Neural progenitor cell (in vitro differentiated cells): Measurements from ENCODE around the gene C18orf32. TPM values are rescaled to one million over a fixed set of nuclear protein-coding genes. Genes with fewer than 3 reads are reported as not detected.
"Not testable (repeated sequence)": the region's sequence is repeated elsewhere in the genome, so short reads cannot be mapped to it uniquely, and the experiment has no call there.

Experiments used
- DNase-seq: peaks from one replicate; pipeline ENCODE4 v3.0.0-alpha.2; 2016; ENCODE audit warnings: low spot score
- H2AFZ ChIP-seq: fragments of 200-600 bp; sonication (generic); replicated peaks from 2 replicates; pipeline ENCODE4 v1.6.1; 2016; ENCODE audit warnings: antibody characterized with exemption
- H3F3A ChIP-seq: fragments of 200-600 bp; sonication (generic); 2 replicates; pipeline ENCODE4 v1.6.1; 2016; ENCODE audit warnings: antibody characterized with exemption, low read depth
- H3K27ac ChIP-seq: fragments of 200-600 bp; sonication (generic); 2 replicates; pipeline ENCODE4 v1.5.1; 2016; ENCODE audit warnings: mild to moderate bottlenecking
- H3K27me3 ChIP-seq: fragments of 200-600 bp; sonication (generic); 2 replicates; pipeline ENCODE4 v1.6.1; 2016; ENCODE audit warnings: mild to moderate bottlenecking, moderate library complexity
- H3K36me3 ChIP-seq: fragments of 200-600 bp; sonication (generic); 2 replicates; pipeline ENCODE4 v1.5.1; 2016
- H3K4me1 ChIP-seq: fragments of 200-600 bp; sonication (generic); 2 replicates; pipeline ENCODE4 v1.6.1; 2016; ENCODE audit warnings: mixed run types
- H3K4me2 ChIP-seq: fragments of 200-600 bp; sonication (generic); 2 replicates; pipeline ENCODE4 v1.6.1; 2016
- H3K4me3 ChIP-seq: fragments of 200-600 bp; sonication (generic); 2 replicates; pipeline ENCODE4 v1.5.1; 2016
- H3K79me2 ChIP-seq: fragments of 200-600 bp; sonication (generic); 2 replicates; pipeline ENCODE4 v1.6.1; 2016; ENCODE audit warnings: low read depth
- H3K9ac ChIP-seq: fragments of 200-600 bp; sonication (generic); 2 replicates; pipeline ENCODE4 v1.6.1; 2016
- H3K9me3 ChIP-seq: fragments of 200-600 bp; sonication (generic); 2 replicates; pipeline ENCODE4 v1.5.1; 2016; ENCODE audit warnings: low read depth
- H4K20me1 ChIP-seq: fragments of 200-600 bp; sonication (generic); 2 replicates; pipeline ENCODE4 v1.6.1; 2016; ENCODE audit warnings: low read depth
- H3K27ac Mint-ChIP-seq: 3 replicates; pipeline ENCODE4 v1.8.0; 2021; ENCODE audit warnings: mixed read lengths
- H3K27me3 Mint-ChIP-seq: 2 replicates; pipeline ENCODE4 v1.8.0; 2022; ENCODE audit warnings: low read depth, mild to moderate bottlenecking, inconsistent platforms, moderate library complexity, mixed read lengths; ENCODE audit not compliant: insufficient read depth
- H3K36me3 Mint-ChIP-seq: 3 replicates; pipeline ENCODE4 v1.8.0; 2021; ENCODE audit warnings: mixed read lengths
- H3K4me1 Mint-ChIP-seq: 3 replicates; pipeline ENCODE4 v1.8.0; 2021; ENCODE audit warnings: mixed read lengths
- H3K4me3 Mint-ChIP-seq: 3 replicates; pipeline ENCODE4 v1.8.0; 2021; ENCODE audit warnings: mild to moderate bottlenecking, moderate library complexity, mixed read lengths
- H3K9me3 Mint-ChIP-seq: 3 replicates; pipeline ENCODE4 v1.8.0; 2020; ENCODE audit warnings: mixed read lengths
- EZH2 ChIP-seq: fragments of 200-600 bp; sonication (generic); IDR thresholded peaks from 2 replicates; pipeline ENCODE4 v1.6.1; 2017; ENCODE audit warnings: antibody characterized with exemption, mild to moderate bottlenecking, moderate library complexity
- EZH2phosphoT487 ChIP-seq: fragments of 200-600 bp; sonication (generic); IDR thresholded peaks from 2 replicates; pipeline ENCODE4 v1.6.1; 2017; ENCODE audit warnings: antibody characterized with exemption
- total RNA-seq: library from RNA; depleted of rRNA; stranded (reverse); fragments of >200 nt; gene quantifications from 2 replicates; pipeline ENCODE4 v1.2.3, GENCODE V29; 2015; ENCODE audit warnings: low replicate concordance
- TF ChIP-seq, protein P1 (sequence below): fragments of 200-600 bp; sonication (generic); IDR thresholded peaks from 2 replicates; pipeline ENCODE4 v1.5.1; 2017; ENCODE audit warnings: antibody characterized with exemption, mild to moderate bottlenecking

The C18orf32 gene
- total RNA-seq, 1 donor from 2014 or later: 72.4 TPM

DNA sequence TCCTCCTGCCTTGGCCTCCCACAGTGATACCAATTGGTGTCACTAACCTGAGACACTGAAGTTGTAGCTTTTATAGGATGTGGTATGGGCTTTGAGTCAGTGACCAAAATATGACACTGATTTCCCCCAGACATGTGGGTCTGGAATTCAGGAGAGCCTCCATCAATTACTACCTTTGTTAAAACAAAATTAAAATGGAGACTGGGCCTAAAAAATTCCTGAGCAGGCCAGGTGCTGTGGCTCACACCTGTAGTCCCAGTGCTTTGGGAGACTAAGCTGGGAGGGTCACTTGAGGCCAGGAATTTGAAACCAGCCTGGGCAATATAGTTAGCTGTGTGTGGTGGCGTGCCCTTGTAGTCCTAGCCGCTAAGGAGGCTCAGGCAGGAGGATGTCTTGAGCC lies 37.9 kb upstream of the C18orf32 start:
- Histone ChIP-seq H3K27ac (no peak overlapping the region), H4K20me1 (peaks cover 7% of the 10 kb centered on the region), H3K4me1 (peaks cover 24% of the 10 kb centered on the region), H3K9ac (no peak overlapping the region), H3K9me3 (no peaks in the 10 kb centered on the region), H3K4me3 (no peak overlapping the region), H3K36me3 (no peaks in the 10 kb centered on the region), H2AFZ (no peak overlapping the region), H3K27me3 (no peaks in the 10 kb centered on the region), H3K4me2 (no peak overlapping the region), H3F3A (peaks cover 22% of the 10 kb centered on the region), H3K79me2 (no peaks in the 10 kb centered on the region)
- no peak for TF ChIP-seq EZH2phosphoT487
- TF ChIP-seq, protein P1, sequence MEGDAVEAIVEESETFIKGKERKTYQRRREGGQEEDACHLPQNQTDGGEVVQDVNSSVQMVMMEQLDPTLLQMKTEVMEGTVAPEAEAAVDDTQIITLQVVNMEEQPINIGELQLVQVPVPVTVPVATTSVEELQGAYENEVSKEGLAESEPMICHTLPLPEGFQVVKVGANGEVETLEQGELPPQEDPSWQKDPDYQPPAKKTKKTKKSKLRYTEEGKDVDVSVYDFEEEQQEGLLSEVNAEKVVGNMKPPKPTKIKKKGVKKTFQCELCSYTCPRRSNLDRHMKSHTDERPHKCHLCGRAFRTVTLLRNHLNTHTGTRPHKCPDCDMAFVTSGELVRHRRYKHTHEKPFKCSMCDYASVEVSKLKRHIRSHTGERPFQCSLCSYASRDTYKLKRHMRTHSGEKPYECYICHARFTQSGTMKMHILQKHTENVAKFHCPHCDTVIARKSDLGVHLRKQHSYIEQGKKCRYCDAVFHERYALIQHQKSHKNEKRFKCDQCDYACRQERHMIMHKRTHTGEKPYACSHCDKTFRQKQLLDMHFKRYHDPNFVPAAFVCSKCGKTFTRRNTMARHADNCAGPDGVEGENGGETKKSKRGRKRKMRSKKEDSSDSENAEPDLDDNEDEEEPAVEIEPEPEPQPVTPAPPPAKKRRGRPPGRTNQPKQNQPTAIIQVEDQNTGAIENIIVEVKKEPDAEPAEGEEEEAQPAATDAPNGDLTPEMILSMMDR: no peak
- TF ChIP-seq EZH2: no peak
- Mint-ChIP-seq H3K9me3 (peaks cover 2% of the 10 kb centered on the region), H3K4me1 (peaks cover 41% of the 10 kb centered on the region), H3K4me3 (no peak overlapping the region), H3K27ac (no peak overlapping the region), H3K36me3 (no peaks in the 10 kb centered on the region), H3K27me3 (no peaks in the 10 kb centered on the region)
- DNase-seq: no peak

DNA sequence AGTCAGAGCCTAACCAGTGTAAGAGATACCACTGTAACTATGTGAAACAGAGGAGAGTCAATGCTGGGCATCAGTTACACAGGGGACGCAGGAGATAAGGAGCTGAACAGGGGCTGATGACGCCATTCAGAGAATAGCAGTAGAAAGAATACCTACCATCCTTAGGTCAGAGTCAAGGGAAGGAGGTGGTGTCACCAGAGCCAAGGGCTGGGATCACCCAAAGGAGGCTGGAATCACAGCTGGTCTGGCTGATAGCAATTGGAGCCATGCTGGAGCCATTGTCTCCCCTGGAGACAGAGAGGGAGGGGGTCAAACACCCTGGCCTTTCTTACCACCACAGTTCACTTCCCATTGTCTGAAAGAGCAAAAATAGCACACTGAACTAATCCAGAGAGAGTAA lies 37.3 kb upstream of the C18orf32 start:
- H3K9me3 ChIP-seq: no peaks in the 10 kb centered on the region
- no peak overlapping the region for H3K9ac ChIP-seq
- H3K4me3 Mint-ChIP-seq: peak overlapping the region; percentile 15
- no peaks in the 10 kb centered on the region for H3K9me3 Mint-ChIP-seq
- H3K36me3 Mint-ChIP-seq: no peaks in the 10 kb centered on the region
- no peak overlapping the region for H2AFZ ChIP-seq
- no peaks in the 10 kb centered on the region for H3K79me2 ChIP-seq
- no peaks in the 10 kb centered on the region for H3K36me3 ChIP-seq
- H3K27me3 Mint-ChIP-seq: no peaks in the 10 kb centered on the region
- H3K27ac Mint-ChIP-seq: peak overlapping the region; percentile 57
- H3K27ac ChIP-seq: no peak overlapping the region
- peaks cover 28% of the 10 kb centered on the region for H3F3A ChIP-seq
- peaks cover 47% of the 10 kb centered on the region for H3K4me1 Mint-ChIP-seq
- no peak overlapping the region for H3K4me2 ChIP-seq
- no peak for DNase-seq
- H3K4me1 ChIP-seq: peaks cover 30% of the 10 kb centered on the region
- TF ChIP-seq EZH2: no peak
- no peak for TF ChIP-seq EZH2phosphoT487
- TF ChIP-seq, protein P1: no peak
- no peak overlapping the region for H3K4me3 ChIP-seq
- H3K27me3 ChIP-seq: no peaks in the 10 kb centered on the region
- peaks cover 7% of the 10 kb centered on the region for H4K20me1 ChIP-seq

DNA sequence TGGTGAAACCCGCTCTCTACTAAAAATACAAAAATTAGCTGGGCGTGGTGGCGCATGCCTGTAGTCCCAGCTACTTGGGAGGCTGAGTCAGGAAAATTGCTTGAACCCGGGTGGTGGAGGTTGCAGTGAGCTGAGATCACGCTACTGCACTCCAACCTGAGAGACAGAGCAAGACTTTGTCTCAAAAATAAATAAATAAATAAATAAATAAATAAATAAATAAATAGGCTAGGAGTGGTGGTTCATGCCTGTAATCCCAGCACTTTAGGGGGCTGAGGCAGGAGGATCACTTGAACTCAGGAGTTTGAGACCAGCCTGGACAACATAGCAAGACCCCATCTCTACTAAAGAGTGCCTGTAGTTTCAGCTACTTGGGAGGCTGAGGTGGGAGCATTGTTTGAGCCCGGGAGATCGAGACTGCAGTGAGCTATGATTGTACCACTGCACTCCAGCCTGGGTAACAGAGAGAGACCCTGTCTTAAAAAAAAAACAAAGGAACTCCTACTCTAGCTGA lies 36.6 kb upstream of the C18orf32 start:
- H3K9ac ChIP-seq, H3K9me3 ChIP-seq, DNase-seq, H3K79me2 ChIP-seq, H3K4me3 Mint-ChIP-seq, H3K27me3 Mint-ChIP-seq, H3K36me3 ChIP-seq, H3K36me3 Mint-ChIP-seq, H3K27ac ChIP-seq, H3K27me3 ChIP-seq, H2AFZ ChIP-seq, H3K4me2 ChIP-seq, H3K27ac Mint-ChIP-seq, H3K9me3 Mint-ChIP-seq, H3K4me3 ChIP-seq, H4K20me1 ChIP-seq: not testable (repeated sequence)
- H3F3A ChIP-seq: peaks cover 35% of the 10 kb centered on the region
- peaks cover 53% of the 10 kb centered on the region for H3K4me1 Mint-ChIP-seq
- H3K4me1 ChIP-seq: peaks cover 37% of the 10 kb centered on the region

DNA sequence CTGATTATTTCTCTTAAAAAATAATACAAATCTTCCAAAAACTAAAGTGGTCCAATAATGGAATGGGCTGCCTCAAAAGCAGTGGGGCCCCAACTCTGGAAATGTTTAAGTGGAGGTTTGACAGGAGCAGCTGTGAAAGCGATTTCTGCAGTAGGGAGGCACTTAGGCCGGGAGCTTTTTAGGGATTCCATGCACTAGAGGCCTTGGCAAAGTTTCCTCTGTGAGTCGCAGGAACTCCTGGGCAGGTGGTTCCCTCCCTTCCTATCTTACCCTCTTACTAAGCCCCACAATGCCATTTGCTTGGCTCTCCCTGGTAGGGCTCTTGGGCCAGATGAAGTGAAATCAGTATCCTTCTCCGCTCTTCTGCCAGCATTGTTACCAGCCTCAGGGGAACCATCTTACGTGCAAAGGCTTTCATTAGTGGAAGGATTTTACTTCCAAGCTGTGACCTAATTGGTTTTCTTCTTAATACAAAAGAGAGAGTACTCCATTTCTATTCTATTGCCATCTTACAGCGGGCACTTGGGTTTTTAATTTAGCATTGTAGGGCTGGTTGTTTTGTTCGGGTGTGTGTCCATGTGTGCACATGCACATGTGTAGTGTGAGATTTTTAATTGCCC lies 34.3 kb upstream of the C18orf32 start:
- Histone ChIP-seq H3K27me3 (no peaks in the 10 kb centered on the region), H2AFZ (no peak overlapping the region), H4K20me1 (peaks cover 7% of the 10 kb centered on the region), H3K36me3 (no peaks in the 10 kb centered on the region), H3K4me2 (peak overlapping the region; percentile 67), H3K79me2 (no peaks in the 10 kb centered on the region), H3K27ac (peak overlapping the region; percentile 76), H3K4me3 (no peak overlapping the region), H3K4me1 (peaks cover 34% of the 10 kb centered on the region), H3F3A (peaks cover 43% of the 10 kb centered on the region), H3K9ac (no peak overlapping the region), H3K9me3 (no peaks in the 10 kb centered on the region)
- H3K4me3 Mint-ChIP-seq: no peak overlapping the region
- peak overlapping the region; percentile 65 for H3K27ac Mint-ChIP-seq
- H3K4me1 Mint-ChIP-seq: peaks cover 58% of the 10 kb centered on the region
- TF ChIP-seq EZH2 (no peak), EZH2phosphoT487 (no peak)
- TF ChIP-seq, protein P1: no peak
- H3K36me3 Mint-ChIP-seq: no peaks in the 10 kb centered on the region
- H3K9me3 Mint-ChIP-seq: no peaks in the 10 kb centered on the region
- peaks cover 9% of the 10 kb centered on the region for H3K27me3 Mint-ChIP-seq
- DNase-seq: peak; percentile 76
